Liver (tissue), 9 donors: Measurements from ENCODE around the gene HOXC6. TPM values are rescaled to one million over a fixed set of nuclear protein-coding genes. Genes with fewer than 3 reads are reported as not detected.

Source experiments
- DNase-seq: peaks from one replicate; pipeline ENCODE4 v3.0.0-alpha.2; 2017; ENCODE audit warnings: low spot score
- H3K27ac ChIP-seq, 2 donors: one replicate each; pipeline ENCODE4 v1.7.0; 2013; ENCODE audit warnings: inconsistent platforms in 2 of 2, low read length in 2 of 2, control low read depth in 1 of 2, low read depth in 1 of 2, mild to moderate bottlenecking in 1 of 2
- H3K27me3 ChIP-seq, 4 donors: one replicate each; pipeline versions ENCODE4 v1.6.1 to v1.7.0; 2013; ENCODE audit warnings: low read length in 3 of 4, inconsistent platforms in 1 of 4, mild to moderate bottlenecking in 1 of 4, moderate library complexity in 1 of 4; ENCODE audit not compliant: control insufficient read depth in 4 of 4, insufficient read depth in 4 of 4
- H3K36me3 ChIP-seq, 4 donors: one replicate each; pipeline versions ENCODE4 v1.6.1 to v1.7.0; 2013; ENCODE audit warnings: low read length in 3 of 4, mild to moderate bottlenecking in 3 of 4, low read depth in 1 of 4, moderate library complexity in 1 of 4; ENCODE audit not compliant: control insufficient read depth in 4 of 4, insufficient read depth in 3 of 4
- H3K4me1 ChIP-seq, 4 donors: one replicate each; pipeline versions ENCODE4 v1.6.1 to v1.7.0; 2013; ENCODE audit warnings: low read length in 3 of 4, mild to moderate bottlenecking in 3 of 4, moderate library complexity in 1 of 4; ENCODE audit not compliant: control insufficient read depth in 4 of 4, insufficient read depth in 4 of 4
- H3K4me3 ChIP-seq, 3 donors: one replicate each; pipeline versions ENCODE4 v1.6.1 to v1.7.0; 2013; ENCODE audit warnings: low read length in 3 of 3, control low read depth in 1 of 3, low read depth in 1 of 3, mild to moderate bottlenecking in 1 of 3
- H3K9ac ChIP-seq, 2 donors: one replicate each; pipeline ENCODE4 v1.7.0; 2013; ENCODE audit warnings: low read length in 2 of 2, mild to moderate bottlenecking in 2 of 2, moderate library complexity in 2 of 2, control low read depth in 1 of 2, low read depth in 1 of 2
- H3K9me3 ChIP-seq, 4 donors: one replicate each; pipeline versions ENCODE4 v1.6.1 to v1.7.0; 2013; ENCODE audit warnings: low read length in 3 of 4; ENCODE audit not compliant: control insufficient read depth in 4 of 4
- ATF3 ChIP-seq: IDR thresholded peaks from 2 replicates; pipeline ENCODE4 v1.6.1; 2016; ENCODE audit warnings: antibody characterized with exemption
- CTCF ChIP-seq: fragments of 150-350 bp; IDR thresholded peaks from 2 replicates; pipeline ENCODE4 v1.5.1; 2017; ENCODE audit warnings: improper control_type of control experiment, low read depth, low read length; ENCODE audit not compliant: missing input control
- EGR1 ChIP-seq, 2 donors: IDR thresholded peaks; 2 replicates each; pipeline ENCODE4 v1.6.1; 2016 to 2018; ENCODE audit warnings: antibody characterized with exemption in 2 of 2, low read depth in 2 of 2
- FOXA1 ChIP-seq: IDR thresholded peaks from 2 replicates; pipeline ENCODE4 v1.6.1; 2016; ENCODE audit warnings: antibody characterized with exemption
- FOXA2 ChIP-seq: IDR thresholded peaks from 2 replicates; pipeline ENCODE4 v1.6.1; 2016; ENCODE audit warnings: antibody characterized with exemption
- GABPA ChIP-seq, 2 donors: IDR thresholded peaks in 1 of 2; conservative IDR thresholded peaks in 1 of 2; 2 replicates each; pipeline ENCODE4 v1.6.1; 2016; ENCODE audit warnings: antibody characterized with exemption in 2 of 2, mild to moderate bottlenecking in 1 of 2, moderate library complexity in 1 of 2
- HNF4A ChIP-seq, 2 donors: conservative IDR thresholded peaks; 2 replicates each; pipeline ENCODE4 v1.6.1; 2016; ENCODE audit warnings: antibody characterized with exemption in 2 of 2, mild to moderate bottlenecking in 2 of 2
- HNF4G ChIP-seq: IDR thresholded peaks from 2 replicates; pipeline ENCODE4 v1.6.1; 2016; ENCODE audit warnings: antibody characterized with exemption
- JUND ChIP-seq, 2 donors: IDR thresholded peaks; 2 replicates each; pipeline ENCODE4 v1.6.1; 2016; ENCODE audit warnings: antibody characterized with exemption in 2 of 2
- MAX ChIP-seq: IDR thresholded peaks from 2 replicates; pipeline ENCODE4 v1.6.1; 2016; ENCODE audit warnings: antibody characterized with exemption
- NR2F2 ChIP-seq: IDR thresholded peaks from 2 replicates; pipeline ENCODE4 v1.6.1; 2016; ENCODE audit warnings: antibody characterized with exemption
- RAD21 ChIP-seq, 2 donors: IDR thresholded peaks; 2 replicates each; pipeline ENCODE4 v1.6.1; 2016; ENCODE audit warnings: antibody characterized with exemption in 2 of 2, mild to moderate bottlenecking in 2 of 2
- REST ChIP-seq: IDR thresholded peaks from 2 replicates; pipeline ENCODE4 v1.6.1; 2016; ENCODE audit warnings: antibody characterized with exemption, mild to moderate bottlenecking
- RXRA ChIP-seq, 2 donors: IDR thresholded peaks; 2 replicates each; pipeline ENCODE4 v1.6.1; 2017 to 2018; ENCODE audit warnings: antibody characterized with exemption in 2 of 2, mild to moderate bottlenecking in 1 of 2
- SP1 ChIP-seq: IDR thresholded peaks from 2 replicates; pipeline ENCODE4 v1.6.1; 2018; ENCODE audit warnings: antibody characterized with exemption, mild to moderate bottlenecking
- TAF1 ChIP-seq: conservative IDR thresholded peaks from 2 replicates; pipeline ENCODE4 v1.6.1; 2016; ENCODE audit warnings: antibody characterized with exemption, mild to moderate bottlenecking
- YY1 ChIP-seq: IDR thresholded peaks from 2 replicates; pipeline ENCODE4 v1.6.1; 2016; ENCODE audit warnings: antibody characterized with exemption, mild to moderate bottlenecking
- ZBTB33 ChIP-seq: IDR thresholded peaks from 2 replicates; pipeline ENCODE4 v1.6.1; 2016; ENCODE audit warnings: antibody characterized with exemption
- WGBS: extraction: QIAGEN DNeasy Blood & Tissue Kit; methylation state at CpG from one replicate; pipeline ENCODE4 v1.1.7; 2013; 5-methylcytosine and 5-hydroxymethylcytosine counted together
- polyA plus RNA-seq, 2 donors: library from polyadenylated mRNA; stranded (reverse) in 1 of 2; unstranded in 1 of 2; fragments of 200-250 nt in 1 of 2; fragments of >200 nt in 1 of 2; fragmentation: Nextera tagmentation in 1 of 2; extraction: Ambion mirVana in 1 of 2; gene quantifications; one replicate each; pipeline versions ENCODE4 v1.2.1 to v1.2.3, GENCODE V29; 2013 to 2015
- total RNA-seq, 2 donors: library from RNA; depleted of rRNA; stranded (reverse); fragments of >200 nt; gene quantifications; one replicate each; pipeline ENCODE4 v1.2.3, GENCODE V29; 2014
- donor health status: healthy.
- donor health status: healthy.
- donor health status: healthy.
- donor health status: healthy.
- donor health status: healthy.

HOXC6 gene
- total and polyA plus RNA-seq, 4 donors: 0.33 TPM; not detected in 3

GRCh38 chr12:53990311-53991076 is 37.7 kb upstream of the HOXC6 start:
- Histone ChIP-seq H3K4me1 (peaks cover 15 to 26% (median 16%) of the 10 kb centered on the region in 4 donors), H3K27ac (no peak overlapping the region), H3K4me3 (no peak overlapping the region), H3K36me3 (no peaks in the 10 kb centered on the region), H3K27me3 (peaks cover 12 to 47% (median 27%) of the 10 kb centered on the region in 4 donors), H3K9me3 (peaks cover 0 to under 1% (median 0%) of the 10 kb centered on the region in 4 donors), H3K9ac (no peak overlapping the region)
- no peak for TF ChIP-seq ZBTB33
- TF ChIP-seq GABPA (IDR thresholded peaks at IDR 0.05 in 1 of 2, conservative IDR thresholded peaks at IDR 0.05 in 1 of 2): no peak
- TF ChIP-seq FOXA2: no peak
- TF ChIP-seq MAX: no peak
- no peak for TF ChIP-seq REST
- no peak for TF ChIP-seq SP1
- TF ChIP-seq JUND (IDR thresholded peaks at IDR 0.05): no peak
- no peak for TF ChIP-seq RAD21 (IDR thresholded peaks at IDR 0.05)
- no peak for TF ChIP-seq YY1
- no peak for TF ChIP-seq HNF4A (conservative IDR thresholded peaks at IDR 0.05)
- no peak for TF ChIP-seq TAF1
- TF ChIP-seq EGR1 (IDR thresholded peaks at IDR 0.05; ENCODE audit: low read depth in 2 of 2): no peak
- TF ChIP-seq ATF3: no peak
- no peak for TF ChIP-seq HNF4G
- no peak for TF ChIP-seq RXRA (IDR thresholded peaks at IDR 0.05)
- TF ChIP-seq NR2F2: no peak
- no peak for TF ChIP-seq FOXA1
- no peak for TF ChIP-seq CTCF
- no peak for DNase-seq
- WGBS: 6% methylated on average over 27 of the region's 27 CpGs
